ENCODE data around the gene IDH2.

The IDH2 gene

DNA sequence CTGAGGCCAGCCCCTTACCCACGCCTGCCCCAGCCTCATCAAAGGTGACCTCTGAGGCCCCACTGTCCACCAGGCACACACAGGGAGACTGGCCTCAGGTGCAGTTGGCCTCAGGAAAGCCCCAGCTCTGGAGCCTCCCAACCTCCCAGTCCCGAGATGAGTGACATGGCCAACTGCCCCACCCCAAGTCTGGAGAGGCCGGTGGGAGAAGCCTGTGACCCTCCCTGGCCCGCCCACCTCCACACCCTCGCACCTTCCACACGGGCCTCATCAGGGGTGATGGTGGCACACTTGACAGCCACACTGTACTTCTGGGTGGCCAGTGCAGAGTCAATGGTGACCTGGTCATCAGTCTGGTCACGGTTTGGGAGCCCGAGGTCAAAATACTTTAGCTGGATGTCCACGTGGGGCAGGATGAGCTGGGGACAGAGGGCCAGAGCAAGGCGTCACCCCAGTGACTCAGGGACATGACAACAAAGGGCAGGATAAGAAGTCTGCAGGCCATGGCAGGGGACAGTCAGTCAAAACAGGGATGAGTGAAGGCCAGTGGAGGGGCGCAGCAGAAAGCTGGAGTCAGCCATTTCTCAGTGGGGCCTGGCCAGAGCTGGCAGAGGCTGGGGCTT is 11.9 kb downstream of the IDH2 start:
- Histone ChIP-seq H3K36me3 (ENCODE audit: control insufficient read depth, insufficient read depth, low read length) (peaks cover 36% of the 10 kb centered on the region), H3K27me3 (replicated peaks; ENCODE audit: control insufficient read depth, insufficient read depth, low read length) (no peaks in the 10 kb centered on the region), H3K4me3 (replicated peaks; ENCODE audit: low read depth, low read length) (no peak overlapping the region)
- DNase-seq (ENCODE audit: extremely low read depth, insufficient read length): no peak
- TF ChIP-seq, protein P1, sequence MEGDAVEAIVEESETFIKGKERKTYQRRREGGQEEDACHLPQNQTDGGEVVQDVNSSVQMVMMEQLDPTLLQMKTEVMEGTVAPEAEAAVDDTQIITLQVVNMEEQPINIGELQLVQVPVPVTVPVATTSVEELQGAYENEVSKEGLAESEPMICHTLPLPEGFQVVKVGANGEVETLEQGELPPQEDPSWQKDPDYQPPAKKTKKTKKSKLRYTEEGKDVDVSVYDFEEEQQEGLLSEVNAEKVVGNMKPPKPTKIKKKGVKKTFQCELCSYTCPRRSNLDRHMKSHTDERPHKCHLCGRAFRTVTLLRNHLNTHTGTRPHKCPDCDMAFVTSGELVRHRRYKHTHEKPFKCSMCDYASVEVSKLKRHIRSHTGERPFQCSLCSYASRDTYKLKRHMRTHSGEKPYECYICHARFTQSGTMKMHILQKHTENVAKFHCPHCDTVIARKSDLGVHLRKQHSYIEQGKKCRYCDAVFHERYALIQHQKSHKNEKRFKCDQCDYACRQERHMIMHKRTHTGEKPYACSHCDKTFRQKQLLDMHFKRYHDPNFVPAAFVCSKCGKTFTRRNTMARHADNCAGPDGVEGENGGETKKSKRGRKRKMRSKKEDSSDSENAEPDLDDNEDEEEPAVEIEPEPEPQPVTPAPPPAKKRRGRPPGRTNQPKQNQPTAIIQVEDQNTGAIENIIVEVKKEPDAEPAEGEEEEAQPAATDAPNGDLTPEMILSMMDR (IDR thresholded peaks at IDR 0.05; ENCODE audit: insufficient read depth, low read length, poor library complexity, severe bottlenecking): no peak

DNA sequence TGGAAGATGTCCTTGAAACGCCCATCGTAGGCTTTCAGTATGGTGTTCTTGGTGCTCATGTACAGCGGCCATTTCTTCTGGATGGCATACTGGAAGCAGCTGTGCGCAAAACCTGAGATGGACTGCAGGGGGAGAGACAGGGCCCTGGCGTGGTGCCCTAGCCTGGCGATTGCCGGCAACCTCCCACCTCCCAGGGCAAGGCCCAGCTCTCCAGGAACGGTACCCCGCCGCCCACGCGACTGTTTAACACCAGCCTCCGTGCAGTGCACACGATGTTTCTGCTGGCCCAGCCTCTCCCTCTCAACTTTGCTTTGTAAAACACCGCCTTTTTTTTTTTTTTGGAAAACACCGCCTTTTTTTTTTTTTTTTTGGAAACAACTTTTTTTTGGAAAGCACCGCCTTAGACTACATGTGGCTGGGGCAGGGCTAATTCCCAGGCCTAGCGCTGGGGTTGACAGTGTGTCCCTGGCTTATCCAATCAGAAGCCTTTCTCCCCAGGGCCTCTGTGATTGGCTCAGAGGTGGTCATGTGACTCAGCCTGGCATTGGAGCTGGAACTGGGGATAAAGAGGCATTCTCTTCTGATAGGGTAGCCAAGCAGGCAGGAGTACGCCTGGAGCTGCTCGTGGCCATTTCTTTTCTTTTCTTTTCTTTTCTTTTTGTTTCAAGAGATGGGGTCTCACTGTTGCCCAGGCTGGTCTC is 14.7 kb downstream of the IDH2 start:
- Histone ChIP-seq H3K36me3 (ENCODE audit: control insufficient read depth, insufficient read depth, low read length) (peaks cover 54% of the 10 kb centered on the region), H3K27me3 (replicated peaks; ENCODE audit: control insufficient read depth, insufficient read depth, low read length) (no peaks in the 10 kb centered on the region), H3K4me3 (replicated peaks; ENCODE audit: low read depth, low read length) (no peak overlapping the region)
- TF ChIP-seq, protein P1 (IDR thresholded peaks at IDR 0.05; ENCODE audit: insufficient read depth, low read length, poor library complexity, severe bottlenecking): peak; percentile 35
- DNase-seq (ENCODE audit: extremely low read depth, insufficient read length): no peak

GRCh38 chr15:90086868-90087268 is 15.4 kb downstream of the IDH2 start:
- Histone ChIP-seq H3K27me3 (replicated peaks; ENCODE audit: control insufficient read depth, insufficient read depth, low read length) (no peaks in the 10 kb centered on the region), H3K36me3 (ENCODE audit: control insufficient read depth, insufficient read depth, low read length) (peaks cover 60% of the 10 kb centered on the region), H3K4me3 (replicated peaks; ENCODE audit: low read depth, low read length) (no peak overlapping the region)
- TF ChIP-seq, protein P1 (IDR thresholded peaks at IDR 0.05; ENCODE audit: insufficient read depth, low read length, poor library complexity, severe bottlenecking): peak; percentile 92
- no peak for DNase-seq (ENCODE audit: extremely low read depth, insufficient read length)

DNA sequence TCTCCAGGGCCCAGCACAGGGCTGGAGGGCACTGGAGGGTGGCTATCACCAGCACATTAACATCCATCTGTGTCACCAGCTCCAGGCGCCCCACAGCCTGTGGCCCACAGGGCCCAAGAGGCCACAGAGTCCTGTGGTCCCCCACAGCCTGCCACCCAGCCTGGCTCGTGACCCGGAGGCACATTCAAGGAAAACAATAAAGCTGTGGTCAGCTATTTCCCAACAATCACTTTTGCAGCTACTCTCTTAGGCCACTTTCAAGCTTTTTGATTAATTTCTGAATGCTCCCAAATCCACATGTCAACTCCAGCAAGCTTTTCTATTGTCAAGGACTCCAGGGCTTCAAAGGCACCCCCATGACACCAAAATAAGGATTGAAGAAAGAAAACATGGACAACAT is 16.7 kb downstream of the IDH2 start:
- TF ChIP-seq, protein P1 (IDR thresholded peaks at IDR 0.05; ENCODE audit: insufficient read depth, low read length, poor library complexity, severe bottlenecking): no peak
- Histone ChIP-seq H3K27me3 (replicated peaks; ENCODE audit: control insufficient read depth, insufficient read depth, low read length) (no peaks in the 10 kb centered on the region), H3K4me3 (replicated peaks; ENCODE audit: low read depth, low read length) (no peak overlapping the region), H3K36me3 (ENCODE audit: control insufficient read depth, insufficient read depth, low read length) (peaks cover 59% of the 10 kb centered on the region)
- DNase-seq (ENCODE audit: extremely low read depth, insufficient read length): no peak

DNA sequence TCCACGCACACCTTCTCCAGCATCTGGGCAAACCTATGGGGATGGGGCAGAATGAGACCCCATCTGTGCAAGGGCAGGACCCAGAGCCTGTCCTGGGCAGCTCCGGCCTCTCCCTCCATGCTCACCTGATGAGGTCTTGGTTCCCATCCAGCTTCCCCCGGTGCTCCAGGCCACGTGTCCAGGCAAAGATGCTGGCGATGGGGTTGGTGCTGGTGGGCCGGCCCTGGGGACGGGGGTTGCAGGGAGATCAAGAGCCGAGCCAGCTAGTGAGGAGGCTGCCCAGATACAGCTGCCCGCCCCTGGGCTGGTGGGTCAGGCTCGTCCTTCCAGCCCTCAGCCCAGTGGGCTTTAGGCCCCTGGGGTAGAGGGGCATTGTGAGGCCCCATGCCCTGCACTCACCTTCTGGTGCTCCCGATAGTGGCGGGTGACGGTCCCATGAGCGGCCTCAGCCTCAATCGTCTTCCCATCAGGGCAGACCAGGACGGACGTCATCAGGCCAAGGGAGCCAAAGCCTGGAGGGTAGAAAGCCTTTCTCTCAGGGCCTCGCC is 17.3 kb downstream of the IDH2 start:
- Histone ChIP-seq H3K4me3 (replicated peaks; ENCODE audit: low read depth, low read length) (no peak overlapping the region), H3K27me3 (replicated peaks; ENCODE audit: control insufficient read depth, insufficient read depth, low read length) (no peaks in the 10 kb centered on the region), H3K36me3 (ENCODE audit: control insufficient read depth, insufficient read depth, low read length) (peaks cover 59% of the 10 kb centered on the region)
- no peak for DNase-seq (ENCODE audit: extremely low read depth, insufficient read length)
- TF ChIP-seq, protein P1 (IDR thresholded peaks at IDR 0.05; ENCODE audit: insufficient read depth, low read length, poor library complexity, severe bottlenecking): no peak

Data from GM06990 (cell line).